OCI-LY7 (cell line): ENCODE results near the gene ASXL2. TPM values are rescaled to one million over a fixed set of nuclear protein-coding genes. Genes with fewer than 3 reads are reported as not detected.

Experiments used
- BruUV-seq: library from RNA; stranded (reverse); fragments of 400-500 nt; replicated peaks from 2 replicates; lab custom pipeline; 2021; lab: Mats Ljungman, UMichigan
- CTCF ChIA-PET: fragments of 300-600 bp; sonication (Branson Sonifier 250); formaldehyde crosslinking; loops from one replicate; lab custom pipeline; 2022; ENCODE audit warnings: antibody characterized with exemption; ENCODE audit not compliant: unreplicated experiment; lab: Charles Lee
- POLR2A ChIA-PET: fragments of 300-600 bp; sonication (Branson Sonifier 250); formaldehyde crosslinking; loops from one replicate; lab custom pipeline; 2022; ENCODE audit warnings: antibody characterized with exemption; lab: Charles Lee
- DNase-seq: peaks from one replicate; pipeline ENCODE4 v3.0.0-alpha.2; 2015; ENCODE audit warnings: low spot score
- H2AFZ ChIP-seq: fragments of 200-600 bp; sonication (generic), shearing (Covaris generic); 2 replicates; pipeline ENCODE4 v1.6.1; 2014; ENCODE audit warnings: mild to moderate bottlenecking, antibody characterized with exemption, low read length, moderate library complexity
- H3K27ac ChIP-seq: fragments of 200-600 bp; sonication (generic); 2 replicates; pipeline ENCODE4 v1.5.1; 2014; ENCODE audit warnings: mixed run types, low read depth, mild to moderate bottlenecking, moderate library complexity, low read length, inconsistent platforms; ENCODE audit not compliant: poor library complexity, severe bottlenecking
- H3K36me3 ChIP-seq: fragments of 200-600 bp; sonication (generic); 2 replicates; pipeline ENCODE4 v1.6.1; 2014; ENCODE audit warnings: mild to moderate bottlenecking, antibody characterized with exemption, low read length, moderate library complexity, mixed read lengths; ENCODE audit not compliant: insufficient read depth
- H3K4me1 ChIP-seq: fragments of 200-600 bp; sonication (generic); 2 replicates; pipeline ENCODE4 v1.5.1; 2014; ENCODE audit warnings: mild to moderate bottlenecking, low read length; ENCODE audit not compliant: insufficient read depth, poor library complexity, severe bottlenecking
- H3K4me2 ChIP-seq: fragments of 200-600 bp; sonication (generic); 2 replicates; pipeline ENCODE4 v1.6.1; 2014; ENCODE audit warnings: mild to moderate bottlenecking, low read length
- H3K4me3 ChIP-seq: fragments of 200-600 bp; sonication (generic); 2 replicates; pipeline ENCODE4 v1.5.1; 2014; ENCODE audit warnings: mild to moderate bottlenecking, low read depth, low read length; ENCODE audit not compliant: poor library complexity, severe bottlenecking
- H3K79me2 ChIP-seq: fragments of 200-600 bp; sonication (generic); 2 replicates; pipeline ENCODE4 v1.6.1; 2016; ENCODE audit warnings: low read depth, mild to moderate bottlenecking, low read length, moderate library complexity, mixed read lengths; ENCODE audit not compliant: insufficient read depth
- H3K9me2 ChIP-seq: fragments of 200-600 bp; sonication (generic); 2 replicates; pipeline ENCODE4 v1.6.1; 2016; ENCODE audit warnings: mild to moderate bottlenecking, low read length, mixed read lengths; ENCODE audit not compliant: insufficient read depth
- H3K9me3 ChIP-seq: fragments of 200-600 bp; sonication (generic); 2 replicates; pipeline ENCODE4 v1.6.1; 2014; ENCODE audit warnings: mild to moderate bottlenecking, mixed run types, low read length, mixed read lengths
- H4K20me1 ChIP-seq: fragments of 200-600 bp; sonication (generic); 2 replicates; pipeline ENCODE4 v1.6.1; 2014; ENCODE audit warnings: mild to moderate bottlenecking, antibody characterized with exemption, low read length, moderate library complexity, mixed read lengths; ENCODE audit not compliant: insufficient read depth
- CTCF ChIP-seq: fragments of 200-600 bp; sonication (generic); conservative IDR thresholded peaks from 2 replicates; pipeline ENCODE4 v1.5.1; 2014; ENCODE audit warnings: mild to moderate bottlenecking, antibody characterized with exemption, low read length, moderate library complexity, mixed read lengths
- EZH2phosphoT487 ChIP-seq: fragments of 200-600 bp; sonication (generic); IDR thresholded peaks from 2 replicates; pipeline ENCODE4 v1.6.1; 2018; ENCODE audit warnings: low read depth, borderline replicate concordance, mild to moderate bottlenecking, mixed run types, antibody characterized with exemption, low read length, moderate library complexity, mixed read lengths
- intact Hi-C: fragments of 100-400 bp; cut with micrococcal nuclease; formaldehyde crosslinking; loops from one replicate; pipeline ENCODE4 v1.10.0; 2022; ENCODE audit not compliant: unreplicated experiment
- total RNA-seq, 2 experiments: library from RNA; depleted of rRNA in 1 of 2; stranded (reverse); fragments of >200 nt in 1 of 2; shearing (Covaris generic) in 1 of 2; gene quantifications; 2 replicates each; pipeline ENCODE4 v1.2.3, GENCODE V29; 2014 to 2022

The ASXL2 gene
- total RNA-seq, 2 experiments from 2014 or later: 12.4 to 31.8 TPM

DNA sequence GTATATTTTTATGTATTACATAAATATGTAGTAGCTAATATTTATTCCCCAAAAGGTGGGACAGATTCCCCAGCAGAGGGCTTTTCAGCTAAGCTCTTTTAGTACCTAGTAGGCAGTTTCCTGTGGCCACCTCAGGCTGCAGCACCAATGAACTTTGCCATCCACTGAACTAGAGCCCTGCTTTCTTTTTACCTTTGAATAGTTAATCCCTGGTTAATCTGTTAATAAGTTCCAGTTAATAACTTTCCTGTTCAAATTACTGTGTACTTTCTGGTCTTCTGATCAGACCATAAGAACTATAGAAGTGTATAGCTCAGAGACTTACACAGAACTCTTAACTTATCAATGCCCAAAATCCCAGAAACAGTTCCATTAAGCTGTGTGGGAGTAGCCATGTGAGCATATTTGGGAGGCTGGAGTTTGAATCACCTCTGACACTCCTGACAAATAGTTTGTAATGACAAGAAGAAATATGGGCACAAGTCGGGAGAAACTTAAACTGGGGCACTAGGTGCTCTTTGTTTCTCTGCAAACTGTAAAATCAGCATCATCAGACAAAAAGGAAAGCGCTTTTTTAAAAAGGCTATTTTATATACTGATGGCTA is 40.0 kb downstream of the ASXL2 start:
- peaks cover 1% of the 10 kb centered on the region; the same call in 1 of the 2 replicates for H3K9me3 ChIP-seq
- no peaks in the 10 kb centered on the region; the same call in 1 of the 2 replicates for H3K79me2 ChIP-seq
- peaks cover 37% of the 10 kb centered on the region for H3K36me3 ChIP-seq
- no peak overlapping the region for H2AFZ ChIP-seq
- TF ChIP-seq CTCF: no peak
- no peak for TF ChIP-seq EZH2phosphoT487
- no peak overlapping the region for H3K4me3 ChIP-seq
- no TSS peak for BruUV-seq
- CTCF ChIA-PET: no interaction called here
- no peak for DNase-seq
- no peaks in the 10 kb centered on the region for H3K9me2 ChIP-seq
- H3K4me1 ChIP-seq: no peaks in the 10 kb centered on the region
- no peak overlapping the region for H3K4me2 ChIP-seq
- POLR2A ChIA-PET: interaction anchor here (0.5 to 1.0 kb wide), 2 partner anchors 8 to 322 kb away, joined by 3 read pairs; no protein-coding TSS in a partner anchor
- H3K27ac ChIP-seq: no peak overlapping the region
- intact Hi-C loops: no loop called here
- 0 out of 2 replicates have a peak, but pooled peaks cover 5% of the 10 kb centered on the region for H4K20me1 ChIP-seq

- ChIA-PET CTCF (no interaction called here), POLR2A (interaction anchor here (1.0 to 2.1 kb wide), 4 partner anchors 16 to 30 kb away, joined by 5 to 7 read pairs (median 6); no protein-coding TSS in a partner anchor)
- BruUV-seq: no TSS peak
- H3K9me3 ChIP-seq: peaks cover 17% of the 10 kb centered on the region
- H4K20me1 ChIP-seq: 0 out of 2 replicates have a peak, but pooled peaks cover 5% of the 10 kb centered on the region
- H3K4me2 ChIP-seq: no peak overlapping the region
- DNase-seq: no peak
- no peak overlapping the region for H2AFZ ChIP-seq
- no peaks in the 10 kb centered on the region for H3K4me1 ChIP-seq
- peaks cover 4% of the 10 kb centered on the region; the same call in 1 of the 2 replicates for H3K79me2 ChIP-seq
- peaks cover 52% of the 10 kb centered on the region for H3K36me3 ChIP-seq
- TF ChIP-seq CTCF (no peak), EZH2phosphoT487 (no peak)
- H3K27ac ChIP-seq: no peak overlapping the region
- intact Hi-C loops: no loop called here
- H3K9me2 ChIP-seq: no peaks in the 10 kb centered on the region
- H3K4me3 ChIP-seq: no peak overlapping the region
Observed at GRCh38 chr2:25835906-25836305, 42.4 kb downstream of the ASXL2 start.

DNA sequence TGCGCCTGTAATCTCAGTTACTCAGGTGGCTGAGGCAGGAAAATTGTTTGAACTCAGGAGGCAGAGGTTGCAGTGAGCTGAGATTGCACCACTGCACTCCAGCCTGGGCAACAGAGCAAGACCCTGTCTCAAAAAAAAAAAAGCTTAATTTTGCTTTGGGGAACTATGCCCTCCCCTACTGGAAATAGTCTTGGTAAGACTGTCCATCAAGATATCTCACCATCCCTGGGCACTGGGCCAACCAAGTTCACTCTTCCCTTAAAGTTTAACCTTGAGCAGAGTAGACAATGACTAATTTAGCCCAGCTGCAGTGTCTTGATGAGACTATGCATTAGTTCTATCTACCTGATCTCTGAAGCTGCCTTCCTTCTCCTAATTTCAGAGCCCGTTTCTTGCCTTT is 44.7 kb downstream of the ASXL2 start:
- POLR2A ChIA-PET: interaction anchor here (1.0 kb wide), 1 partner anchor 9 kb away, joined by 4 read pairs; no protein-coding TSS in a partner anchor
- H3K36me3 ChIP-seq: peaks cover 49% of the 10 kb centered on the region
- peaks cover 17% of the 10 kb centered on the region for H3K9me3 ChIP-seq
- no peaks in the 10 kb centered on the region for H3K4me1 ChIP-seq
- no peak for DNase-seq
- CTCF ChIA-PET: no interaction called here
- 0 out of 2 replicates have a peak, but pooled peaks cover under 1% of the 10 kb centered on the region for H4K20me1 ChIP-seq
- 0 out of 2 replicates have a peak, but pooled peaks cover 4% of the 10 kb centered on the region for H3K79me2 ChIP-seq
- H3K4me2 ChIP-seq: no peak overlapping the region
- TF ChIP-seq CTCF: no peak
- no peak for TF ChIP-seq EZH2phosphoT487
- no peaks in the 10 kb centered on the region for H3K9me2 ChIP-seq
- H3K4me3 ChIP-seq: no peak overlapping the region
- H2AFZ ChIP-seq: no peak overlapping the region
- intact Hi-C loops: no loop called here
- no peak overlapping the region for H3K27ac ChIP-seq
- no TSS peak for BruUV-seq
